Measurements from ENCODE around the gene ROM1.
A peak's percentile ranks its signal among the peaks of the same experiment; 100 is the strongest.

ROM1 gene

DNA sequence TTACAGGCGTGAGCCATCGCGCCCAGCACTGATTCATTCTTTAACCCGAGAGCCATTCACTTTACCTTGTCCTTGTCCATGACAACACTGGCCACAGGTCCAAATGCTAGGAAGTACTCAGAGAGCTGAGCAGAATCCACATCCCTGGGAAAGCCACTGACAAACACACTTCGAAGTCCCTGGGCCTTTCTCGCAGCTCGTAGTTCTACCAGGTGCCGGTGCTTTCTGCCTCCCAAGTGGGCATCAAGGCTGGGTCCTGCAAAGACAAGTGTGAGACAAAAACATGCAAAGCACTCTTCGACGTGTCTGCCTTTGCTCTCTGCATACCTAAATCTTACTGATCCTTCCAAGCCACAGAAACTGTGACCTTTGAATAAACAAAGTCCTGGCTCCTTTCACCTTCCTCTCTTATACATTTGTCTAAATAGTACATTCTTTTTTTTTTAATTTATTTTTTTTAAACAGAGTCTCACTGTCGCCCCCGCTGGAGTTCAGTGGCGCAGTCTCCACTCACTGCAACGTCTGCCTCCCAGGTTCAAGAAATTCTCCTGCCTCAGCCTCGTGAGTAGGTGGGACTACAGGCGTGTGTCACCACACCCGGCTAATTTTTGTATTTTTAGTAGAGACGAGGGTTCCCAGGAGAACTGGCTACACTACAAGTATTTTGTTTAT is 24.0 kb upstream of the ROM1 start:
- DNase-seq (ENCODE audit: low read depth in 3 of 3), result no peak

- DNase-seq (ENCODE audit: low read depth in 3 of 3), result peak; percentile 77 to 93 (median 92)
These were observed 21.5 kb upstream of the ROM1 start, which contains the start of gene TUT1 for GRCh38 chr11:62591448-62592145. Gene TUT1, minus strand, starts transcription at chr11:62591523. Its CDS starts 38 bp downstream, at chr11:62591485.

DNA sequence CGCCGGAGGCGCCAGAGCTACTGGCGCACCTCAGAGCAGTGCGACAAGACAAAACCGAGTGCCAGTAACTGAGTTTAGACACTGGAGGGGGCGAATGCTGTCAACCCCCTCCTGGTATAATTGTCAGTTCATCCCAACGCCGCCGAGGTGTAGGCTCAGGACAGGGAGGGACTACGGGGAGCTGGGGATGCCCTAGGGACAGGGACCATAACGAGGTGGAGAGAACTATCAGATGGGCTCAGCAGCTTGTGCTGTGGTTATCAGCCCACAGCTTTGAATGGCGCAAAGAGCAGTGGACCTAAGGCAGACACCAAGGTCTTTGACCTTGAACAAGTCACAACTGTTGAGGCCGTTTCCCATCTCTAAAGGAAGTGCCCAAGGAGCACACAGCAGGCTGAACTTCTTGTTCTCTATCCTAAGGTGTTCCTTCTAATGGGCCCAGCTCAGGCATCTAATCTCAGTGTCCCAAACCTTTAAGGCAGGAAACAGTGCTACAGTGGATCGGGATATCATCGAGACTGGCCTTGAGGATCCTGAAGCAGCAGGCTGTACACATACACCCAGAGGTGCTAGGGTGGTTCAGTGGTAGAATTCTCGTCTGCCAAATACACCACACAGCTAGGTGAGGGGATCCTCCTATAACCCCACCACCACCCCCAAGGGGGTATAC is 20.8 kb upstream of the ROM1 start:
- DNase-seq (ENCODE audit: low read depth in 3 of 3), result no peak

- DNase-seq (ENCODE audit: low read depth in 3 of 3), result no peak
These were observed 20.1 kb upstream of the ROM1 start for GRCh38 chr11:62592989-62593421.

- peak in 2 of 3 experiments; percentile 62 to 67 for DNase-seq (ENCODE audit: low read depth in 3 of 3)
These were observed 19.5 kb upstream of the ROM1 start for GRCh38 chr11:62593434-62594044.

GRCh38 chr11:62595124-62595523 is 17.9 kb upstream of the ROM1 start:
- no peak for DNase-seq (ENCODE audit: low read depth in 3 of 3)

GRCh38 chr11:62599069-62599696 is 13.9 kb upstream of the ROM1 start:
- peak; percentile 83 to 91 (median 90) for DNase-seq (ENCODE audit: low read depth in 3 of 3)

GRCh38 chr11:62599901-62600300 is 13.2 kb upstream of the ROM1 start:
- no peak for DNase-seq (ENCODE audit: low read depth in 3 of 3)

DNA sequence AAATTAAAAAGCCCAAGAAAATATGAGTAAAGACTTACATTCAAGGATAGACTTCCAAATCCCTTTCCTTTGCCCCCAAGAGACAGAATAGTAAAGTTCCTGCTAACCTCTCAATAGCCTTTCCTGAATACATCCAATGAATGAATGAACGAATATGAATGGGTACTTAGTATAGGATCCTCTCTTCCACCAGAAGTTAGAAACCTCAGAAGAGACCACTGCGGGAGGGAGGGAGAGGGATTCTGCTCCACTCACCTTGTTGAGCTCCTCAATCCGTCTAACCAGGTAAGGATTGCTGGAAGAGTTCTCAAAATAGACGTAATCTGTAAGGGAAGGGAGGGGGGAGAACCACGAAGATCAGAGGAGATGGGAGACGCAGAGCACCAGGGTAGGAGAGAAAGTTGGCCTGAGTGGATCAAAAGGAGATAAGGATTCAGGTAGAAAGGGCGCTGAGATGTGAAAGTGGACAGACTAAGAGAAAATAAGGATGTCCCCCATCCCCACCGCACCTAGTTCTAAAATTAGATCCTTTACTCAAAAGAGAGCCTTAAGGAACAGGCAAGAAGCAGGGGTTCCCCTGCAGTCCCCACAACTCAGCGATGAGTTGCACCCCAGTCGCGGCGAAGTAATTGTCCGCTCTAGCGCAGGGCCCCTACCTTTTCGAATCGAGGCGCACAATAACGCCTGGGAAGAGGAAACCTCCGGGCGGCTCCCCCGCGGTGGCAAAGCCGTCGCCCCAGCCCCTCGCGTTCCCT is 12.5 kb upstream of the ROM1 start:
- DNase-seq (ENCODE audit: low read depth in 3 of 3), result no peak

DNA sequence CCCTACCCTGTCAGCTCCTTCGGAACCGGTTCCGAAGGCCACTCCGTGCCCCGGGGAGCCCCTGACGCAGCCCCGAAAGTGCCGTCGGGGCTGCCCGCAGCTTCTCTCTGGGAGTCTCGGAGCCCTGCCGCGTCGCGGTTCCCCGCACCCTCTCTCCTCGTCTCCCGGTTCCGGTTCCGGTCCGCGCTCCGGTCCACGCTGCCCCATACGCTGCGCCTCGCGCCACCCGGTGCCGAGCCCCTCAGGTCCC is 12.0 kb upstream of the ROM1 start:
- DNase-seq (ENCODE audit: low read depth in 3 of 3), result peak in 2 of 3 experiments; percentile 29 to 45

DNA sequence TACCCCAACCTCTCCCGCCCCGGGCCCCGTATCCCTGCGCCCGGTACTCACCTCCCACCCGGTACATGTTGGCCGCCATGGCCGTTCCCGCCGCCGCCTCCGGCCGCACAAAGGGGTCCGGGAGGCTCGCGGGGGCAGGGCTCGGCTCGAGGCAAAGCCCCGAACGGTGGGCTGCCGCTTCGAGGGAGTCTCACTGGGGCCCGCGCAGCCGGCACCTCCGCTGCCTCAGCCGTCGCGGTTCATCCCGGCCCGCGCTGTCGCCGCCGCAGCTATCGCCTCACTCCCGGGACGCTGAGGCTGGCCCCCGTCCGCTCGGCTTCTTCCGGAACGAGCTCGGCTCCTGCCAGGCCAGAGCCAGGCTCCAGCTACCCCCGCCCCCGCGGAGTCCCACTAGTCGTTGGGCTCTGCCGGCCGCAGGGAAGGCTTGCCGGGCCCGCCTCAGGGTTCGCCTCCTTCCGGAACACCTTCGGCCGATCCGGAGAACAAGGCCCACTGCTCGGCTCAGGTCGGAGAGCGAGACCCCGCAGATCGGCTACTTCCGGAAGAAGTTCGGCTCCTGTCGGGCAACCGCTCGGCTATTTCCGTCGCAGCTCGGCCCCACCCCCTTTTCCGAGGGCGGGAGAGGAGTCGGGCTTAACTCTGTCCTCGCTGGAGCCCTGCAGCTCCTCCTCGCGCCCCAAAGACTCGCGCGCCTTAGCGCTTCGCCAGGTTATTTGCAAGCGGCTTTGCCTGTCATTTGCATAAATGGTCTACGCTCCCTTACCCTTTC is 11.5 kb upstream of the ROM1 start, which contains the start of gene MTA2:
TSS of gene MTA2 (minus strand) at position 494 of the 769 bp plus-strand sequence. CDS start at position 79, 415 bp downstream.
- peak; percentile 99 to 100 (median 99) for DNase-seq (ENCODE audit: low read depth in 3 of 3)

DNA sequence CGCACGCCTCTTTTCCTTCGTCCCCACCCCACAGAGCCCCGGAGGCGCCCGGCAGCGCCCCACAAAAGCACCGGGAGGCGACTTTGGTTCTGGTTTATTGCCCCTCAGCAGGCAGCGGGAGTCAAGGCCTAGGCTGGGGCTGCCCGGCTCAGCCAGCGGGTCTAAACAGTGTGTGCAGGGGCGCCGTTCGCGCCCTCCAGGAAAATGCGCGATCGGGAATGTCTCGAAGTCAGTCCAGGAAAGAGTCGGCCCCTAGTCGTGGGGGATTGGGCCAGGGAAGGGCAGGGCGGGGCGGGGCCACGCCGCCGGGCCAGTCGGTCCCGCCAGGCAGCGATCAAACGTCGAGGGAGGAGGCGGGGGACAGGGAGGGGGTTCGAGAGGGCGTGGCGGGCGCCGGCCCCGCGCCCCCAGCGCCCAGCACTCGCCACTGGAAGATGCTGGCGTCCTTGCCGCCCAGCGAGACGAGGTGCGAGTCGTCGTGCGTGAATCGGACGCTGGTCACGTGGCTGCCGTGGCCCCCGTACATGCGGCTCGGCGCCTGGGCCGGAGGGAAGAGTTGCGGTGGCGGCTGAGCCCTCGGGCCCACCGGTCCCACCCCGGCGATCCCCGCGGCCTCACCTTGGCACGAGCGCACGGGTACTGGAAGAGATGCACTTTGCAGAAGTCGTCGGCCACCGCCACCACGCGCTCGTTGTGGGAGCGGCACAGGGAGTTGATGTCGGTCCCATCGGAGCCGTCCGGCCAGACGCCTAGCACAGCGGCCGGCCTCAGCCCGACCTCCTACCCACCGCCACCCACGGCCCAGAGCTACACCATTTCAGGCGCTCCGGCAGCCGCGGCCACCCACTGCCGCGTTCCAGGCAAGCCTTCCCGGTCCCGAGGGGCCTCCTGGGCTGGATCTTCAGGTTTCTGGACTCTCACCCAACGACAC is 10.7 kb upstream of the ROM1 start:
- peak in 1 of 3 experiments; percentile 35 for DNase-seq (ENCODE audit: low read depth in 3 of 3)

- no peak for DNase-seq (ENCODE audit: low read depth in 3 of 3)
These were observed 10.0 kb upstream of the ROM1 start for GRCh38 chr11:62603072-62603408.

- no peak for DNase-seq (ENCODE audit: low read depth in 3 of 3)
These were observed 9.2 kb upstream of the ROM1 start for GRCh38 chr11:62603776-62604299.

DNA sequence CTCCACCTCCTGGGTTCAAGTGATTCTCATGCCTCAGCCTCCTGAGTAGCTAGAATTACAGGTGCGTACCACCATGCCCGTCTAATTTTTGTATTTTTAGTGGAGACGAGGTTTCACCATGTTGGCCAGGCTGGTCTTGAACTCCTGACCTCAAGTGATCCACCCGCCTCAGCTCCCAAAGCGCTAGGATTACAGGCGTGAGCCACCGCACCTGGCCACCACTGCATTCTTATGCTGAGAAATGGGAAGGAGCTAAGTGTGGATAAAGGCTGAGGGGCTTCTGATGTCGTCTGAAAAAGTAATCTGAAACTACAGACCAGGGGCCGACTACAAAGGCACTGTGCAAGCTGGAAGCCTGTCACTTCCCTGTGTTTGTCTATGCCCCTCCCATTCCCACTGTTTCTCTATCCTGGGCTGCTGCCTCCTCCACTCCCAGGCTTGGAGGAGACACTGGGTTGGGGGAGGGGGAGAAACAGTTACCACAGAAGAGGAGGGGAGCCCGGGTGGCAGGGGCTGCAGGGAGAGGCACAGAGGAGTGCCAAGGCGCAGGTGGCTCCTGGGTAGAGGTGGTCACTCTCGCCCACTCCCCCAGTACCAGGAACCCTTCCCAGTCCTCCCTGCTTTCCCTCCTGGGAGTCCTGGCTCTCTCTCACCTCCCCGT is 8.5 kb upstream of the ROM1 start:
- DNase-seq (ENCODE audit: low read depth in 3 of 3), result no peak

- DNase-seq (ENCODE audit: low read depth in 3 of 3), result no peak
These were observed 7.6 kb upstream of the ROM1 start for GRCh38 chr11:62605467-62605866.

DNA sequence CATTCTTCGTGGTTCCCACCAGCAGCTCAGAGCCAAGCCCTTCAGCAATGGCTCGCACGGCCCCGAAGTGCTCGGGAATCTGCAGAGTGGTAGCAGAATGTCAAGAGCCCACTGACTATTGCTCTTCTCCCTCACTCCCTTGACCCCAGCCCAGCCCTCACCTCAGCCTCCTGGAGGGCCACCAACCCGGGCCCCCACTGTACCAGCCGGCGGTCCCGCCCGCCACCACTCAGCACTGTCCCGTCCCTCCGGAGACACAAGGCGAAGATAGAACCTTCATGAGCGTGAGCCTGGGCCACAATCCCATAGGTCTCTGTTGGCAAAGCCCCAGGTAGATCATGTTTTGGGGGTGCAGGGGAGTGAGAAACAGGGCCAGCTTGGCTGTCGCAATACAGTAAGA is 7.2 kb upstream of the ROM1 start:
- no peak for DNase-seq (ENCODE audit: low read depth in 3 of 3)

DNA sequence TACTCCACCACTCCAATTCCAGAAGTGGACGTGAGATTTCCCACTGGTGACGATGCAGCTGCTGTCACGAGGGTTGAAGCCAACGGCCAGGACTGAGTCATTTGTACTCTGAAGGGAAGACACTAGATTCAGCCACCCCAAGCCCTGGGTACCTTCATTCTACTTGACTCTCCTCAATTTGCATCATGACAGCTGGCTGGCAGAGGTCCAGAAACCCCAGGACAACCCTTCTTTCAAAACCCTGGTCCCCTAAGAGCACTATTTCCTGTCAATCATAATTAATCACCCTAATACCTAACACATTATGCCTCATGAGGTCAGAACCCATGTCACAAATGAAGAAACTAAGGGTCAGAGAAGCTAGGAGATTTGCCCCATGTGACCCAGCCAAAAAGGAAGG is 5.3 kb upstream of the ROM1 start:
- no peak for DNase-seq (ENCODE audit: low read depth in 3 of 3)

DNA sequence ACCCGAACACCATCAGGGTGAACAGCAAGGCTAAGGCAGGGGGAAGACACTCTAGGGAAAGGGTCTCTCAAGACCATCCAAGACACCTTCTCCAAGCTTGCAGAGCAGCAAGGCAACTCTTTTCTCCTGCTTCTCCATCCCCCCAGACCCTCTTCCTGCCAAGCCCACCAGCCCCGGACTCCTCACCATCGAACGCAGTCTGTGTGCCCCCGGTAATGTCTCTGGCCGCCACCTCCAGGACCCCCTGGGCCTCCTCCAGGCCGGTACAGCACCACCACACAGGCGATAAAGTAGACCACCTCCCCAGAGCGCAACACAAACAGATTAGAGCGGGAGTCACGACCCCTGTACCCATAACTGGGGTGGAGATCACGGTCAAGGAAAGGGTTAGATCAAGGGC is 4.3 kb upstream of the ROM1 start:
- DNase-seq (ENCODE audit: low read depth in 3 of 3), result no peak
